ENCODE data around the gene TMEM190.

Gene TMEM190

DNA sequence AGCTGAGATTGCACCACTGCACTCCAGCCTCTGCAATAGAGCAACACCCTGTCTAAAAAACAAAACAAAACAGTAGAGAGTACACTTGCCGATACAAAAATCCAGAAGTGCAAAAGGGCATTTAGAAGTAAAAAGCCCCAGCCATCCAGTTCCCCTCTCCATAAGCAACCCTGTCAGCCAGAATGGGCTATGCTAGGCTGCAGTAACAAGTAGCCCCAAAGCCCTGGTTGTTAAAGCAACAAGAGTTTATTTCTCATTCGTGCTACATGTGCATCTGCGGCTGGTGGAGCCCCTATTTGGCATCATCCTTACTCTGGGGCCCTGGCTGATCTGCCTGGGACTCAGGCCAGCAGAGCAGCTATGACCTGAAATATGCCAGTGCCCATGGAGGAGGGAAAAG is 47.9 kb downstream of the TMEM190 start:
- no peak for DNase-seq

DNA sequence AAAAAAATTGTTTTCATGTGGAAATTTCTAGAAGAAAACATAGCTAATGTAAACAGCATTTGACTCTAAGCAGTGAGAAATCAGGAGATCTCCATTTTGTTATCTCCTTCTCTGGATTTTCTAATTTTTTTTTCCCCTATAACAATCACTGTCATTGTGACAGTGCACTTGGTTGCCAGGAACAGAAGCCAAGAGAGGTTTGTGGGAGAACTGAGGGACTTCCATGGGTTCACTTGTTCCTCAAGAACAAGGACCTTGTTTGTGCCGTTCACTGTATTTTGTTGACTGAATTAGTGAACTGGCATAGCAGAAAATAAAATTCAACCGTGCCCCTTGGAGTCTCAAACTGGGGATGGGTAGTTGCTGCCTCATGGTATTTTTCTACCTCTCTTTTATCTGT is 49.4 kb downstream of the TMEM190 start:
- no peak for DNase-seq
